Measurements from ENCODE around the gene KRT77. TPM values are rescaled to one million over a fixed set of nuclear protein-coding genes. Genes with fewer than 3 reads are reported as not detected.

Gene KRT77
- total and polyA plus RNA-seq, 2 experiments from 2014 or later: not detected

- Histone ChIP-seq H4K20me1 (replicated peaks; ENCODE audit: insufficient read depth) (no peaks in the 10 kb centered on the region), H2AFZ (no peak overlapping the region), H3K4me3 (no peak overlapping the region), H3K27me3 (ENCODE audit: insufficient read depth) (no peaks in the 10 kb centered on the region), H3K27ac (ENCODE audit: low read depth) (no peak overlapping the region), H3F3A (replicated peaks; ENCODE audit: low read depth) (no peaks in the 10 kb centered on the region), H3K36me3 (ENCODE audit: insufficient read depth) (no peaks in the 10 kb centered on the region), H3K9me2 (ENCODE audit: insufficient read depth) (peaks cover 9% of the 10 kb centered on the region; the same call in 1 of the 2 replicates), H3K4me2 (no peak overlapping the region), H3K79me2 (replicated peaks; ENCODE audit: insufficient read depth) (no peaks in the 10 kb centered on the region), H3K4me1 (ENCODE audit: insufficient read depth) (no peaks in the 10 kb centered on the region)
- no peak for DNase-seq (ENCODE audit: low spot score)
- H3K4me1 Mint-ChIP-seq: no peaks in the 10 kb centered on the region
- TF ChIP-seq CTCF (conservative IDR thresholded peaks at IDR 0.05; ENCODE audit: low read depth in 2 of 2): no peak
- no peak for TF ChIP-seq EZH2 (IDR thresholded peaks at IDR 0.05; ENCODE audit: low read depth, unreplicated experiment)
- no peak for TF ChIP-seq REST (IDR thresholded peaks at IDR 0.05; ENCODE audit: unreplicated experiment)
- no peaks in the 10 kb centered on the region for H3K36me3 Mint-ChIP-seq (ENCODE audit: low read depth)
- H3K27ac Mint-ChIP-seq: no peak overlapping the region
- H3K4me3 Mint-ChIP-seq: no peak overlapping the region
- H3K9me3 Mint-ChIP-seq: no peaks in the 10 kb centered on the region
- no peak for ATAC-seq
- no peaks in the 10 kb centered on the region for H3K27me3 Mint-ChIP-seq (ENCODE audit: insufficient read depth, low read depth, poor library complexity)
Measured at GRCh38 chr12:52677126-52677525, 26.2 kb downstream of the KRT77 start.

- H3K27me3 Mint-ChIP-seq (ENCODE audit: insufficient read depth, low read depth, poor library complexity): no peaks in the 10 kb centered on the region
- no peaks in the 10 kb centered on the region for H3K4me1 Mint-ChIP-seq
- Histone ChIP-seq H3K4me3 (no peak overlapping the region), H3K79me2 (replicated peaks; ENCODE audit: insufficient read depth) (no peaks in the 10 kb centered on the region), H3K4me1 (ENCODE audit: insufficient read depth) (no peaks in the 10 kb centered on the region), H3K27me3 (ENCODE audit: insufficient read depth) (no peaks in the 10 kb centered on the region), H3K36me3 (ENCODE audit: insufficient read depth) (no peaks in the 10 kb centered on the region), H3K9me2 (ENCODE audit: insufficient read depth) (peaks cover 9% of the 10 kb centered on the region; the same call in 1 of the 2 replicates), H3K27ac (ENCODE audit: low read depth) (no peak overlapping the region), H3K4me2 (no peak overlapping the region), H2AFZ (no peak overlapping the region), H4K20me1 (replicated peaks; ENCODE audit: insufficient read depth) (no peaks in the 10 kb centered on the region), H3F3A (replicated peaks; ENCODE audit: low read depth) (no peaks in the 10 kb centered on the region)
- no peaks in the 10 kb centered on the region for H3K36me3 Mint-ChIP-seq (ENCODE audit: low read depth)
- no peak overlapping the region for H3K27ac Mint-ChIP-seq
- no peaks in the 10 kb centered on the region for H3K9me3 Mint-ChIP-seq
- DNase-seq (ENCODE audit: low spot score) (no peak), ATAC-seq (no peak)
- no peak overlapping the region for H3K4me3 Mint-ChIP-seq
- no peak for TF ChIP-seq CTCF (conservative IDR thresholded peaks at IDR 0.05; ENCODE audit: low read depth in 2 of 2)
- no peak for TF ChIP-seq REST (IDR thresholded peaks at IDR 0.05; ENCODE audit: unreplicated experiment)
- no peak for TF ChIP-seq CREB1 (CRISPR knock-in tag; IDR thresholded peaks at IDR 0.05; ENCODE audit: low read depth)
- no peak for TF ChIP-seq EZH2 (IDR thresholded peaks at IDR 0.05; ENCODE audit: low read depth, unreplicated experiment)
- no peak for TF ChIP-seq ETS1 (IDR thresholded peaks at IDR 0.05)
Measured at GRCh38 chr12:52676163-52676562, 27.2 kb downstream of the KRT77 start.

All from GM23338 (cell line).